ENCODE data around the gene HYAL2.
A peak's percentile ranks its signal among the peaks of the same experiment; 100 is the strongest.

HYAL2 gene, protein sequence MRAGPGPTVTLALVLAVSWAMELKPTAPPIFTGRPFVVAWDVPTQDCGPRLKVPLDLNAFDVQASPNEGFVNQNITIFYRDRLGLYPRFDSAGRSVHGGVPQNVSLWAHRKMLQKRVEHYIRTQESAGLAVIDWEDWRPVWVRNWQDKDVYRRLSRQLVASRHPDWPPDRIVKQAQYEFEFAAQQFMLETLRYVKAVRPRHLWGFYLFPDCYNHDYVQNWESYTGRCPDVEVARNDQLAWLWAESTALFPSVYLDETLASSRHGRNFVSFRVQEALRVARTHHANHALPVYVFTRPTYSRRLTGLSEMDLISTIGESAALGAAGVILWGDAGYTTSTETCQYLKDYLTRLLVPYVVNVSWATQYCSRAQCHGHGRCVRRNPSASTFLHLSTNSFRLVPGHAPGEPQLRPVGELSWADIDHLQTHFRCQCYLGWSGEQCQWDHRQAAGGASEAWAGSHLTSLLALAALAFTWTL

DNA sequence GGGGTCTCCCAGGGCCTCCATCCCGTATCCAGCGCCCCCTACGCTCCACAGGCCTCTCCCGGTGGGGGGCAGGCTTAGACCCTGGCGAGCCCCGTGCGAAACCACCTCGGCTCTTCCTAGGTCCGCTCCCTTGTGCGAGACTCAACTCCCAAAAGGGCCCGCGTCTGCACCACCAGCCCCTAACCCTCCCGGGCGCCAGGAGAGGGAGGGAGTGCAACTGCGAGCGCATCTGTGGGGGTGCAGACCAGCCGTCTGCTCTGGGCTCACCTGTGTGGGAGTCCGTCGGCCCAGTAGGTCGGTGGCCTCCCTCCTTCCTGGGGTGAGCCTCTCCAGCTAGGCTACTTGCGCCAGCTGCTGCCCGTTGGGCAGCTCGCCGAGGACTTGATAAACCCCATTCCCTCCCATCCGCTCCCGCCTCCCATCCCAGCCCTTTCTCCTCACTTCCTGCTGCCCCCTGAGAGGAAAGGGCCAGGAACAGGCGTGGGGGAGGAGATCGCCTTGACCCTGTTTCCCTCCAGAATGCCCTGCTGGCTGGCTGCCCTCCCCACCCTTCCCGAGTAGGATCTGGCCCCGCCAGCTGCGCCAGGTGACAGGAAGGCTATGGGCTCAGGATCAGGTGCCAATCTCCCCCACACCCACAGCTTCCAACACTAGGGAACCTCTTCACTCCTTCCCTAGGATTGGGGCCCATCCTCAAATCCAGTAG is at the start of gene HYAL2:
Gene HYAL2 (minus strand): TSS at position 360 of the 706 bp plus-strand sequence. CDS start 2,256 bp downstream, outside the sequence.
- DNase-seq (ENCODE audit: low read depth), result no peak
- TF ChIP-seq, protein P1, sequence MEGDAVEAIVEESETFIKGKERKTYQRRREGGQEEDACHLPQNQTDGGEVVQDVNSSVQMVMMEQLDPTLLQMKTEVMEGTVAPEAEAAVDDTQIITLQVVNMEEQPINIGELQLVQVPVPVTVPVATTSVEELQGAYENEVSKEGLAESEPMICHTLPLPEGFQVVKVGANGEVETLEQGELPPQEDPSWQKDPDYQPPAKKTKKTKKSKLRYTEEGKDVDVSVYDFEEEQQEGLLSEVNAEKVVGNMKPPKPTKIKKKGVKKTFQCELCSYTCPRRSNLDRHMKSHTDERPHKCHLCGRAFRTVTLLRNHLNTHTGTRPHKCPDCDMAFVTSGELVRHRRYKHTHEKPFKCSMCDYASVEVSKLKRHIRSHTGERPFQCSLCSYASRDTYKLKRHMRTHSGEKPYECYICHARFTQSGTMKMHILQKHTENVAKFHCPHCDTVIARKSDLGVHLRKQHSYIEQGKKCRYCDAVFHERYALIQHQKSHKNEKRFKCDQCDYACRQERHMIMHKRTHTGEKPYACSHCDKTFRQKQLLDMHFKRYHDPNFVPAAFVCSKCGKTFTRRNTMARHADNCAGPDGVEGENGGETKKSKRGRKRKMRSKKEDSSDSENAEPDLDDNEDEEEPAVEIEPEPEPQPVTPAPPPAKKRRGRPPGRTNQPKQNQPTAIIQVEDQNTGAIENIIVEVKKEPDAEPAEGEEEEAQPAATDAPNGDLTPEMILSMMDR (IDR thresholded peaks at IDR 0.05; ENCODE audit: insufficient read depth, low read depth, low read length, missing control alignments), result no peak

DNA sequence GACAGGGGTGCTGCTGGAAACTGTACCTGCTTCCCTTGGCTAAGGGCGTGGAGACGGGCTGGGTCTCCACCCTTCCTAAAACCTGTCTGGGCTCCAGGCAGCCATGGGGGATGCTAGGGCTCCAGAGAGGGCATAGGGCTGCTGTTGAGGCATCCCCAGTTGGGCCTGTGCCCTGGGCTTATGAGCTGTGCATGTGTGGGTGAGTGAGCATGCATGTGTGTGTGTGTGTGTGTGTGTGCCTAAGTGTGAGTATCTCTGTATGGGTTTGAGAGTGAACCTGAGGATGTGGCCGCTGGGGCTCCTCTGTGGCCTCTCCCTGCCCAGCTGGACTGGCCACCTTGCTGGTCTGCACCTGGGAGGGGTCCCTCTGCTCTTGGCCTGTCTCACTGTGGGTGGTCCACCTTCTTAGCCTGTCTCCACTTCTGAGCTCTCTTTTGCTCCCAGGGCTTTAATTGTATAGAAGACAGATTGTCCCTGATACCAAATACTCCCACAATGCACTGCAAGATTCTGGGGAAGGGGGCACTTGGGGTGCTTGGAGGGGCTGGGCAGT is 48.7 kb upstream of the HYAL2 start:
- TF ChIP-seq, protein P1 (IDR thresholded peaks at IDR 0.05; ENCODE audit: insufficient read depth, low read depth, low read length, missing control alignments), result no peak
- peak; percentile 34 for DNase-seq (ENCODE audit: low read depth)
- no peak overlapping the region for H3K4me3 ChIP-seq (ENCODE audit: low read depth, low read length)

More for the DNA sequence above, at the start of gene HYAL2:
- peak within 1 kb of the TSS; percentile 81 for H3K4me3 ChIP-seq (ENCODE audit: low read depth, low read length)

DNA sequence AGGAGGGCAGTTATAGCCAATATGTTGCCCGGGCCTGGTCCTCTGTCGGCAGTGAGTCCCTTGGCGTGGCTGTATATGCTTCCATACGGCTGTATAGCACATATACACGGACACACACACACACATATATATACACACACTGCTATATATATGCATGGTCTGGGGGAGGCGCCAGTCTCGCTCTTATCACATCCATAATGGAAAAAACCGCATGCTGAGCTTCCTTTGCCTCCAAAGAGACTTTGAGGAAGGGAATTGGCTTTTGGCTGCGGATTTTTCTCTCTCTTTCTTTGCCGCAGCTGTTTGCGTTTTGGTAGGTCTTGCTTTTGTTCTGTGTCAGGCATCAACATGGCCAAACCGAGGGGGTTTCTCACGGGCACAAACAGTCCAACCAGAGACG is 48.0 kb upstream of the HYAL2 start:
- no peak for DNase-seq (ENCODE audit: low read depth)
- no peak overlapping the region for H3K4me3 ChIP-seq (ENCODE audit: low read depth, low read length)
- TF ChIP-seq, protein P1 (IDR thresholded peaks at IDR 0.05; ENCODE audit: insufficient read depth, low read depth, low read length, missing control alignments), result no peak

DNA sequence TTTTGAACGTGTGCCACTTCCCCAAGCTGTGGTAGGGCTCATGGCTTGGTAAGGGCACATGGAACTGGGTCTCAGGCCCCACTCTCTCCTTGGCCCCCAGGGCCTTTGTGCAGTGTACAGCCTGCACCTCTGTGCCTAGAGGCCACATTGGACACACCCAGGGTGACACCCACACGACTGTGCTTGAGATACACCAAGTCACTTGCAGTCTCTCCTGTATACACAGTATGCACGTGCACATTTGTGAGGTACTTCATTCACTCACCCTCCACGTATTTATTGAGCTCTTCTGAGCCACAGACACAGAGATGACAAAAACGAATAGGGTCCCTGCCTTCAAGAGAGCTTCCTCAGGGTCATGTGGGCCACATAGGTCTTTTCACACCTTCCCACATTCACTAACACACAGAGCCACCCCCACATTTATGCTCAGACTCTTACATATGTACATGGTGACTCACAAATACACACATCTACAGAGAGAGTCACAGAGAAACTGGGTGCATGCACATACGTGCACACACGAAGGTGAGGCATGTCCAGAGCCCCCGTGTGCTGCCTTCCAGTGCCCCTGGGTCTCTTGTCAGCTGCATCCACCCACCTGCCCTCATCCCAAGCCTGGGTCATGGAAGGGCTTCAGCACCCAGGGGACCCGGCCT is 46.6 kb upstream of the HYAL2 start:
- TF ChIP-seq, protein P1 (IDR thresholded peaks at IDR 0.05; ENCODE audit: insufficient read depth, low read depth, low read length, missing control alignments), result no peak
- H3K4me3 ChIP-seq (ENCODE audit: low read depth, low read length), result no peak overlapping the region
- no peak for DNase-seq (ENCODE audit: low read depth)

DNA sequence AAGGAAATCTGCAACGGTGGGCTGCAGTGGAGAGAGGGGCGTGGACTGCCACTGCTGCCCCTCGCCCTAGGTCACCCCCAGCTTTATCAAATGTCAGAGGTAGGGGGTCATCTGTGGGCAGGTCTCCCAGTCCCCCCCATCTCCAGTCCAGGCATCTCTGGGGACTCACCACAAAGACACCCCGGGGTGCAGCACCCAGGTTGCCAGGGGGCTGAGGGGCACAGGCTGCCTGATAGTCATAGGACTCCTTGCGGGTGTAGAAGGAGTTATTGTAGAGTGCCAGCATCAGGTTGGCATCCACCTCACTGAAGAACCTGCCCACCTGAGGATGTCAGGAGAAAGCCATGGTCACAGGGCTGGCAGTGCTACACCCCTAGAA is 43.3 kb upstream of the HYAL2 start:
- no peak for DNase-seq (ENCODE audit: low read depth)
- TF ChIP-seq, protein P1 (IDR thresholded peaks at IDR 0.05; ENCODE audit: insufficient read depth, low read depth, low read length, missing control alignments), result no peak
- H3K4me3 ChIP-seq (ENCODE audit: low read depth, low read length), result no peak overlapping the region

DNA sequence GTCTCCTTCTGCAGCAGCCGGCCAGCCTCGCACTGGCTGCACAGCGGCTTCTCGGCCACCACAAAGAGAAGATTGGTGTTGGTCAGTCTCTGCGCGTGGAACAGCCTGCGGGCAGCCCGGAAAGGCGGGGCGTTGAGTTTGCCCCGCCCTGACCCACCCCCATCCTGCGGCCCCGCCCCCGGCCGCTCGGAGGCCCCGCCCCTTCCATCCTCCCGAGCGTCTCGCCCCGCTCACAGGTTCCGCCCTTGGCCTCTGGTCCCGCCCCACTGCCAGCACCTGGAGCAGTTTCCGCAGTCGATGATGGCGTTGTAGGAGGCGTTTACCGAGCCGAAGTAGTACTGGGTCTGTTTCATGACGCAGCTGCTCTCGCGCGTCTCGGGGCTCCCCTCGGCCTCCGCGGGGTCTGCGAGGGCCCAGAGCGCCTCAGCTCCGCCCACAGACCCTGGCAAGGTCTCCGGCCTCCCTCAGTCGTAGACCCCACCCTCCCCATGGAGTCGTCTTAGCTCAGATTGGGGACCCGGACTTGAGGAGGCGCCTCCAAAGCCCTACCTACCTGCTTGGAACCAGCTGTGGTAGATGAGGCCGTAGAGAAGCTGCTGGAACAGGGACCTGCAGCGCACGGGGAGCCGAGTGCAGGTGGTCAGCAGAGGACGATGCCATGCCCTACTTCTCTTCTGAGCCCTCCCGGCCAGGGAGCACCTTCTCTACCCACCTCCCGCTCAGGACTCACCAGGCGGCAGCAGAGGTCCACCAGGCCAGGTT is 42.7 kb upstream of the HYAL2 start:
- peak; percentile 92 for DNase-seq (ENCODE audit: low read depth)

More for the DNA sequence above, 42.7 kb upstream of the HYAL2 start:
- peak overlapping the region; percentile 55 for H3K4me3 ChIP-seq (ENCODE audit: low read depth, low read length)
- TF ChIP-seq, protein P1 (IDR thresholded peaks at IDR 0.05; ENCODE audit: insufficient read depth, low read depth, low read length, missing control alignments), result no peak

Measured in GM12865 (cell line).